GM13976 (cell line): ENCODE measurements around the gene DNMT3A.
A peak's percentile ranks its signal among the peaks of the same experiment; 100 is the strongest.
"Not testable (repeated sequence)": the region's sequence is repeated elsewhere in the genome, so short reads cannot be mapped to it uniquely, and the experiment has no call there.

Source experiments
- DNase-seq: peaks from one replicate; pipeline ENCODE4 v3.0.0; 2012; ENCODE audit warnings: low spot score
- in situ Hi-C: fragments of 300-500 bp; cut with MboI; formaldehyde crosslinking; loops from one replicate; pipeline ENCODE4 v1.12.0; 2022; ENCODE audit warnings: low sequenced_read_pairs, mixed read lengths, inconsistent platforms; ENCODE audit not compliant: unreplicated experiment
- TF ChIP-seq, protein P1 (sequence below): IDR thresholded peaks from 2 replicates; pipeline ENCODE4 v1.5.1; 2012; ENCODE audit warnings: borderline replicate concordance, mild to moderate bottlenecking; ENCODE audit not compliant: insufficient read depth; ENCODE audit errors: extremely low read depth, missing control alignments, control extremely low read depth

Gene DNMT3A

DNA sequence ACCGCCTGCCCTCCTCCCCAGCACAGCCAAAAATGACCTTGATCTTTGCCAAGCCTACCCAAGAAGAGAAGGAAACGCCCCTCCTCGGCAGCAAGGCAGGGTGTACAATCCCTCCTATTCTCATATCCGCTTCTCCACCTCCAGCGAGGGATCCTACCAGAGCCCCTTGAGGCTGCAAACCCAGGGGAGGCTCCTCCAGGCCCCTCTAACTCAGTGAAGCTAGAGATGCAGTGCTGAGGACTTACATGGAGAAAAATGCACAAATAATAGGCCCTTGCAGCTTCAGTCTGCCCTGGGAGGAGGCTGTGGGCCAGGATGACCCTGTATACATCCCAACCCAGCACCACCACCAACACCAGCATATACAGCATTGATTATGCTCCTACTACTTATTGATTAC, 126.5 kb downstream of the DNMT3A start:
- in situ Hi-C loops = no loop called here
- DNase-seq = no peak
- TF ChIP-seq, protein P1, sequence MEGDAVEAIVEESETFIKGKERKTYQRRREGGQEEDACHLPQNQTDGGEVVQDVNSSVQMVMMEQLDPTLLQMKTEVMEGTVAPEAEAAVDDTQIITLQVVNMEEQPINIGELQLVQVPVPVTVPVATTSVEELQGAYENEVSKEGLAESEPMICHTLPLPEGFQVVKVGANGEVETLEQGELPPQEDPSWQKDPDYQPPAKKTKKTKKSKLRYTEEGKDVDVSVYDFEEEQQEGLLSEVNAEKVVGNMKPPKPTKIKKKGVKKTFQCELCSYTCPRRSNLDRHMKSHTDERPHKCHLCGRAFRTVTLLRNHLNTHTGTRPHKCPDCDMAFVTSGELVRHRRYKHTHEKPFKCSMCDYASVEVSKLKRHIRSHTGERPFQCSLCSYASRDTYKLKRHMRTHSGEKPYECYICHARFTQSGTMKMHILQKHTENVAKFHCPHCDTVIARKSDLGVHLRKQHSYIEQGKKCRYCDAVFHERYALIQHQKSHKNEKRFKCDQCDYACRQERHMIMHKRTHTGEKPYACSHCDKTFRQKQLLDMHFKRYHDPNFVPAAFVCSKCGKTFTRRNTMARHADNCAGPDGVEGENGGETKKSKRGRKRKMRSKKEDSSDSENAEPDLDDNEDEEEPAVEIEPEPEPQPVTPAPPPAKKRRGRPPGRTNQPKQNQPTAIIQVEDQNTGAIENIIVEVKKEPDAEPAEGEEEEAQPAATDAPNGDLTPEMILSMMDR = no peak

DNA sequence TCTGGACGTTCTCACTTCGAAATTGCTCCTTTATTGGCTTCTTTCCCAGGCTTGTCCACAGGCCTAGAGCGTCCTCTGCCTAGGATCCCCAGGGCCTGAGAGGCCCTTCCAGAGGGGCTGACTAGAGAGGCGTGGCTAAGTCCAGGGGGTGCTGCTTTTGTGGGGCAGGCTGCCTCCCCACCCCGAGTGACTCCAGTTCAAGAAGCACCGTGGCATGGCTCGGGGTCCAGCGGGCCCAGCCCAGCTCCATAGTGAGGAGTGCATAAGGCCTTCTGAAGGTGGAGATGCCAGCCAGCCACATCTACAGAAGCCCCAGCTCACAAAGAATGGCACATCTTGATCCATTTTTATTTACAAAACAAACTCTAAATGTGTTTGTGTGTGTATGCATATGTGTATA, 128.5 kb downstream of the DNMT3A start:
- in situ Hi-C loops = no loop called here
- no peak for DNase-seq
- TF ChIP-seq, protein P1 = no peak

DNA sequence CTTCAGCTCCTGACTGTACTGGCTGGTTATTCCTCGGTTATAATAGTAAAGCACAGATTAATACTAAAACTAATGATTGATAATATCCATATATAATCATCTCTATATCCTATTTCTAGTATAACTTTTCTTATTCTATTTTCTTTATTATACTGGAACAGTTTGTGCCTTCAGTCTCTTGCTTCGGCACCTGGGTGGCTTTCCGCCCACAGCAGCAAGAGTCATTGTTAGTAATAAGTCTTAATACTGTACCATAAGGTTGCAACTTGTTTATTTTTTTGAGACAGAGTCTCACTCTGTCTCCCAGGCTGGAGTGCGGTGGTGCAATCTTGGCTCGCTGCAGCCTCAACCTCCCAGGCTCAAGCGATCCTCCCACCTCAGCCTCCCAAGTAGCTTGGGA, 130.8 kb downstream of the DNMT3A start:
- in situ Hi-C loops = not testable (repeated sequence)

DNA sequence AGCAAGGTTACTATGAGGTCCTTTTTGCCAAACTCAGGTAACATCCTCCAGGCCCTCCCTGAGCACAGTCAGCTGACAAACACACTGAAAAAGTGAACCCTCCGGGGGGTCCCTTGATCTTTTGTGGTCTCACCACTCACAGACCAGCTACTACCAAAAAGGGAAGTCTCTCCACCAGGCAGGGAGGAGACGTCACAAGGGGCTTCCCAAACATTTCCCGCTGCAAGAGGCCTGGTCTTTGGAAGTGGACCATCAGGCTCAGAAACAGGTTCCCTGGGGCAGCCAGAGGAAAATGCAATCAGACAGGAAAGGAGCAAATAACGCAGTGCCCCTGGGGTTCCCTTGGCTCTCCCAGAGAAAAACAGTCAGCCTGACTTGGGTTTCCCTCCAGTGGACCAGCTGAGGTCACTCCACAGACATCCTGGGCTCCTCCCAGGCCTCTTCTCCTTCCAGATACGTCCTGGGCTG, 134.6 kb downstream of the DNMT3A start:
- peak; percentile 47 for DNase-seq
- in situ Hi-C loops = no loop called here
- TF ChIP-seq, protein P1 = no peak

More for the DNA sequence above, 130.8 kb downstream of the DNMT3A start:
- not testable (repeated sequence) for DNase-seq

DNA sequence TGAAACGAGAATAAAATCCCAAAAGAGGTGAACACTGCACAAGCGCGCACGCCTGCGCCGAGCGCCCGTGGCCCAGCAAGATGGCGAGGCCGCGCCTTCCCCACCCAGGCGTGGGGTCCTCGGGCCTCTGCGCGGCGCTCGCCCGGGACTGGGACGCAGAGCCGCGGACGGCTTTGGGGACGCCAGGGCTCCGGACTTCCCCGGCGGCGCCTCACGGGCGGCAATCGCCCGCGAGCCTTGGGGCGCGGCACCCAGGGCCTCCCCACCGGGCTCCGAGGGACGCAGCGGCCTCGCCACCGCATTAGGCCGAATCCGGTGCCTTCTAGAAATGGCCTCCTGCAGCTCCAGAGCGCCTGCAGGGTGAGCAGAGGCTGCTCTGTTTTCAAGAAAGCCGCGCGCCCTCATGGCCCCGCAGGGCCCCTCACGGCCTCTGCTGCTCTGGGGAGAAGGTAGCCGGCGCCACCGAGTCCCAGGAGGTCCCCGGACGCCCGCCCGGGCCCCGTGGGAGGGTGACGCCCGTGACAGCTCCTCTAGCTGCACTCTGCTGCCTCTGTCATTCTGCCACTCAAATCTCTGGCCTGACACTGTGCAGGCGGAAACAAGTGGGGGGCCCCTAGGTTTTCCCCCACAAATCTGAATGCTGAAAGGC, 137.4 kb downstream of the DNMT3A start:
- in situ Hi-C loops = no loop called here
- TF ChIP-seq, protein P1 = no peak
- peak; percentile 74 for DNase-seq

DNA sequence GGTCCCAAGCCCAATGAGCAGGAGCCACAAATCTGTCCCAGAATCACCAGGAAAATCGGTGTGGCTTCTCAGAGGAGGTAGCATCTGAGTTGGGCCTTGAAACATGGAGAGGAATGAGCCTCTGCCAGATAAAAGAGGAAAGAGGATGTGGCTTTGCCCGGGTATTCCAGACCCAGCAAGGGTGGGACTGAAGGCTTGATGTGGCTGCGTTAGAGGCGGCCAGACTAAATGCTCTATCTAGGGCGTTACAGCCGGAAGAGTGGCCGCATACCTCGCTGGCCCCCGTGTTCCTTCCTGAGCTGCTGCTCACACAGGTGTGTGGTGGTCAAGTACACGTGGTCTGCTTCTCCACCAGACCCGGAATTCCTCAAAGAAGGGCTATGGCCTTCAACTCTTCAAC, 139.4 kb downstream of the DNMT3A start:
- TF ChIP-seq, protein P1 = no peak
- in situ Hi-C loops = no loop called here
- no peak for DNase-seq

DNA sequence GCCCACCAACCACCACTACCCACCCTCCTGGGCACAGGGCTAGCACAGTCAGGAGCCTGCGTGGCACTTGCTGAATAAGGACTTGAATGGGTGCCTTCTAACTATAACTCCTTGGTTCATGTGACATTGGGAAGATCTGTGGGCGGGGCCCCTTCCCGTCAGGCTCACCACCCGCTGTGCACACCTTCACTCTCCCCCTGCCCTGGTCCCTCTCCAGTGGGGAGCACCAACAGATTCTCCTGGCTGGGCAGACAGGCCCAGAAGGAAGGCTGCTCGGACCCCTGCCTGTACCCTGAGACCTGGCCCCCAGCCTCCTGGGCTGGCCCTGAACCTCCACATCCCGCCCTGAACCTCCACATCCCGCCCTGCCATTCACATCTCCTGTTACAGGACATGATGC, 139.9 kb downstream of the DNMT3A start:
- TF ChIP-seq, protein P1 = no peak
- DNase-seq = no peak
- in situ Hi-C loops = no loop called here
